Right lobe of liver (tissue), 4 donors: ENCODE measurements around the gene SURF4.

Source experiments
- POLR2A ChIP-seq: fragments of 450-650 bp; IDR thresholded peaks from one replicate; pipeline ENCODE4 v1.6.1; 2017; ENCODE audit warnings: antibody characterized with exemption, mild to moderate bottlenecking
- TF ChIP-seq, protein P1 (sequence below), 4 donors: fragments of 200-600 bp in 3 of 4; fragments of 450-650 bp in 1 of 4; IDR thresholded peaks; one replicate each; pipeline versions ENCODE4 v1.5.1 to v1.8.0; 2016 to 2022; ENCODE audit warnings: antibody characterized with exemption in 4 of 4, mild to moderate bottlenecking in 2 of 4
- donor health status: DM: no; HTN: no; CAD: no.
- donor health status: DM: no; HTN: no; CAD: no.
- donor health status: DM: no; HTN: yes; CAD: no.

DNA sequence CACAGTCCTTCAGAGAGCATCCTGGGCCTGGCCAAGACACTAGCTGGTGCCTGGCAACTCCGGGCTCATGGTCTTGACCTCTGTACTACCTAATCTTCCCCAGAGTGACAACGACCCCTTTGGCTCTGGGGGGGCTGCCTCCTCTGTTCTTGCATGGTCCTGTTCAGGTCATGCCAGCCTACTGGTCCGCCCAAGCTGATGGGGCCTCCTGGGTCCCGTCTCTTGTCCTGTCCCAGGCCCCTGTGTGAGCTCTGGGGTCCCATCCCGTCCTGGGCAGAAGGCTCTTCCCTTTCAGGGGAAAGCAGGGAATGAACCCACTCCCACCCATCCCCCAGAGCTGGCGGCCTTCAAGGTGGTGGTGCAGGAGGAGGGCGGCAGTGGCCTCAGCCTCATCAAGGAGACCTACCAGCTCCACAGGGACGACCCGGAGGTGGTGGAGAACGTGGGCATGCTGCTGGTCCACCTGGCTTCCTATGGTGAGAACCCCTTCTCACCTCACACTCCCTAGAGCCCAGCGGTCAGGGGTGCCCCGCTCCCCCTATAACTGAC lies 28.7 kb upstream of the SURF4 start:
- TF ChIP-seq, protein P1, sequence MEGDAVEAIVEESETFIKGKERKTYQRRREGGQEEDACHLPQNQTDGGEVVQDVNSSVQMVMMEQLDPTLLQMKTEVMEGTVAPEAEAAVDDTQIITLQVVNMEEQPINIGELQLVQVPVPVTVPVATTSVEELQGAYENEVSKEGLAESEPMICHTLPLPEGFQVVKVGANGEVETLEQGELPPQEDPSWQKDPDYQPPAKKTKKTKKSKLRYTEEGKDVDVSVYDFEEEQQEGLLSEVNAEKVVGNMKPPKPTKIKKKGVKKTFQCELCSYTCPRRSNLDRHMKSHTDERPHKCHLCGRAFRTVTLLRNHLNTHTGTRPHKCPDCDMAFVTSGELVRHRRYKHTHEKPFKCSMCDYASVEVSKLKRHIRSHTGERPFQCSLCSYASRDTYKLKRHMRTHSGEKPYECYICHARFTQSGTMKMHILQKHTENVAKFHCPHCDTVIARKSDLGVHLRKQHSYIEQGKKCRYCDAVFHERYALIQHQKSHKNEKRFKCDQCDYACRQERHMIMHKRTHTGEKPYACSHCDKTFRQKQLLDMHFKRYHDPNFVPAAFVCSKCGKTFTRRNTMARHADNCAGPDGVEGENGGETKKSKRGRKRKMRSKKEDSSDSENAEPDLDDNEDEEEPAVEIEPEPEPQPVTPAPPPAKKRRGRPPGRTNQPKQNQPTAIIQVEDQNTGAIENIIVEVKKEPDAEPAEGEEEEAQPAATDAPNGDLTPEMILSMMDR (IDR thresholded peaks at IDR 0.05) = no peak
- TF ChIP-seq POLR2A = no peak
